Activated effector memory CD4-positive, alpha-beta T cell treated with anti-CD3 and anti-CD28 coated beads, Interleukin-2, amount 50 U/mL, for 16 hours (primary cell): Measurements from ENCODE around the gene CTTN.

Experiments used
- DNase-seq: peaks from one replicate; pipeline ENCODE4 v3.0.0-alpha.2; 2020

The CTTN gene

GRCh38 chr11:70456921-70457532, 58.7 kb downstream of the CTTN start:
- DNase-seq: no peak

GRCh38 chr11:70458736-70459135, 60.4 kb downstream of the CTTN start:
- no peak for DNase-seq

GRCh38 chr11:70460111-70460510, 61.8 kb downstream of the CTTN start:
- no peak for DNase-seq

- DNase-seq: no peak
Measured at GRCh38 chr11:70460964-70461363, 62.6 kb downstream of the CTTN start.

- DNase-seq: no peak
Measured at GRCh38 chr11:70462818-70463477, 64.6 kb downstream of the CTTN start.

GRCh38 chr11:70463478-70464255, 65.3 kb downstream of the CTTN start:
- DNase-seq: no peak

GRCh38 chr11:70464509-70465361, 66.4 kb downstream of the CTTN start:
- no peak for DNase-seq

GRCh38 chr11:70466154-70466553, 67.8 kb downstream of the CTTN start:
- no peak for DNase-seq

GRCh38 chr11:70466596-70466995, 68.3 kb downstream of the CTTN start:
- DNase-seq: no peak

GRCh38 chr11:70467201-70468085, 69.1 kb downstream of the CTTN start:
- no peak for DNase-seq

- no peak for DNase-seq
Measured at GRCh38 chr11:70468256-70469195, 70.2 kb downstream of the CTTN start.

- no peak for DNase-seq
Measured at GRCh38 chr11:70470127-70470526, 71.8 kb downstream of the CTTN start.

- DNase-seq: no peak
Measured at GRCh38 chr11:70471254-70471653, 72.9 kb downstream of the CTTN start.

- DNase-seq: no peak
Measured at GRCh38 chr11:70472240-70472639, 73.9 kb downstream of the CTTN start.

- DNase-seq: no peak
Measured at GRCh38 chr11:70473186-70473872, 75.0 kb downstream of the CTTN start.

- no peak for DNase-seq
Measured at GRCh38 chr11:70473873-70474690, 75.8 kb downstream of the CTTN start.

GRCh38 chr11:70474710-70475109, 76.4 kb downstream of the CTTN start:
- no peak for DNase-seq

- no peak for DNase-seq
Measured at GRCh38 chr11:70476669-70477068, 78.3 kb downstream of the CTTN start.

GRCh38 chr11:70477176-70477575, 78.8 kb downstream of the CTTN start:
- no peak for DNase-seq
